NCI-H2196 treated with DMSO at 0.1 percent for 48 hours (cell line): ENCODE results near the gene ZIC4.

Source experiments
- DNase-seq: peaks from one replicate; lab custom pipeline; 2025; ENCODE audit not compliant: unreplicated experiment; lab: John Stamatoyannopoulos, UW

The ZIC4 gene

DNA sequence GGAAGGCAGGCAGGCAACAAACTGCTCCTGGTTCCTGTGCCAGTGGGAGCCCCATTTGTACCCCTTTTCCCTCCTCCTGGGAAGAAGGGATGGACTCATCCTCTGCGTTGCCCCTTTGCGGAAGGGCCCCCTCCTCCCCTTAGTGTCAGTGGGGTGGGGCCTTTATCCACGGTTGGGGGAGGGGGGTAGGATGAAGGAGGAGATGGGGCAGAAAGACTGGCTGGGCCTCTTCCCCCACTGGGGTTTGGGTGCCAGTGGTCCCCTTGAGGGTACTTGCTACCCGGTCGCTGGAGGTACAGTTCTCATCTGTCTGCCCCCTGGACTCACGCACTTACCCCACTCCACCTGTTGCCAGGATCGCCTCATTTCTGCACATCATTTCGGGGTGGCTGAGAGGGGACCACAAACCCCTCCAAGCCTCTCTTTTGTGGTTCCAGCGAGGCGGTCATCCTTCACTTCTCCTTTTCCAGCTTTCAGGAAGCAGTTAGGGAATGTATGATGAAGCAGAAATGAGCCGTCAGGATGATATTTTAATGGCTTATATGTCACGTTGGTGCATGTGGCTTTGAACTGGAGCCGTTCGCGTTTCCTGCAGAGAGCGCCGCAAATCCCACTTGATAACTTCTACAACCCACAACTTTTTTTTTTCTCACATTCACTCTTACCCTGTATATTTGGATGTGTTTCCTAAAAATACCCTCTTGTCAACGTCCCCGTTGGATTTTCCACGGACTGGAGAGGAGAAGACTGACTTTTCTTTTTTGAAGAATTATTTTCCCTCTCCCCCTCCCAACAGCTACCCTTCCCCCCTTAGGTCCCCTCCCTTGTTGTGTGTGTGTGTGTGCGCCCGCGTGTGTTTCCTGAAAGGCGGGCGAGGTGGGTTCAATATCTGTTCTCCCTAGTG is at the start of gene ZIC4:
ZIC4 (minus strand) TSS at position 516 of the 904 bp plus-strand sequence. CDS start 3,746 bp downstream, outside the sequence.
- DNase-seq, result no peak

GRCh38 chr3:147449669-147450068 is 43.3 kb upstream of the ZIC4 start:
- no peak for DNase-seq

DNA sequence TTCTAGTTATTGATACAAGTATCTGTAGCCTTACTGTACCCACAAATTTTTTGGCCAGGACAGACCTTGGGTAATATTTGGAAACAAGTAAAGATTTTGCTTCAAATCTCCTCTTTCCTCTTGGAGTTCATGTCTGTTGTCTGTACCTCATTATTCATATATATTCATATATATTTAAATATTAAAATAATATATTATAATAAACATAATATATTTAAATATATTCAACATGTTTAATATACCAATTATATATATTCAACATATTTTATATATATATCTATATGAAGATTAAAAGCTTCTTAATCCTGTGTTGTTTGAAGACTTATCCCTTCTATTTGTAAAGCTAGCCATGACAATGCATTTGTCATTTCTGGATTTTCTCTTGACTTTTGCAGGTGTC is 40.9 kb upstream of the ZIC4 start:
- DNase-seq, result no peak

DNA sequence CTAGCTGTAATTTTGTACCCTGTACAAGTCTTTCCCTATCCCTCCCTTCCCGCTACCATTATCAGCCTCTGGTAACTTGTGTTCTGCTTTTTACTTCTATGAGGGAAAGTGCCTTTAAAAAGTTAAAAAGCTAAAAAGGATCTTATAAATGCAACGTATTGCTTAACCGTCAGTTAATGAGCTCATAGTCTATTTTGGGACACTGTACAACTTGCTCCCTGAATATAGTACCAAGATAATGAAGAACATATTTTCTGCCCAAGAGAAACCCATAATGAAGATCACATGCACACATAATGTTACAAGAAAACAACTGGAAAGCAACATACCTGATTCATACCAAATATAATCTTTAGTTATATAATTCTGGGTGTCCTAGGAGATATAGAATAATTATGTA is 25.4 kb upstream of the ZIC4 start:
- DNase-seq, result no peak

GRCh38 chr3:147428754-147429153 is 22.4 kb upstream of the ZIC4 start:
- DNase-seq, result no peak

GRCh38 chr3:147428326-147428725 is 22.0 kb upstream of the ZIC4 start:
- no peak for DNase-seq

- DNase-seq, result no peak
Measured at GRCh38 chr3:147427746-147428145, 21.4 kb upstream of the ZIC4 start.

GRCh38 chr3:147426931-147427330 is 20.6 kb upstream of the ZIC4 start:
- no peak for DNase-seq

- no peak for DNase-seq
Measured at GRCh38 chr3:147425388-147425850, 19.1 kb upstream of the ZIC4 start.

GRCh38 chr3:147424581-147425387 is 18.4 kb upstream of the ZIC4 start:
- DNase-seq, result no peak

GRCh38 chr3:147423798-147424580 is 17.6 kb upstream of the ZIC4 start:
- no peak for DNase-seq

DNA sequence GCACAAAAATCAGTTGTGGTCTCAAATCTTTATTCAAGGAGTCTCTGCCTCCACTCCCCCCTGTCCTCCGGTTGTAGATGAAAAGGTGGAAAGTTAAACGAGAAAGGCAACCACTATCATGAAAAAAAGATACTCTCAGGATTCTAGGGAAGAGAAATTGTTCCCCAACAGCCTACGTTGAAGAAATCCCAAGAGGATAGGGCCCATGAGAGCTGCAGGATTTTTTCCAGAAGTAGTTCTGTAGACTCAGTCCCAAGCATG is 17.1 kb upstream of the ZIC4 start:
- DNase-seq, result no peak

DNA sequence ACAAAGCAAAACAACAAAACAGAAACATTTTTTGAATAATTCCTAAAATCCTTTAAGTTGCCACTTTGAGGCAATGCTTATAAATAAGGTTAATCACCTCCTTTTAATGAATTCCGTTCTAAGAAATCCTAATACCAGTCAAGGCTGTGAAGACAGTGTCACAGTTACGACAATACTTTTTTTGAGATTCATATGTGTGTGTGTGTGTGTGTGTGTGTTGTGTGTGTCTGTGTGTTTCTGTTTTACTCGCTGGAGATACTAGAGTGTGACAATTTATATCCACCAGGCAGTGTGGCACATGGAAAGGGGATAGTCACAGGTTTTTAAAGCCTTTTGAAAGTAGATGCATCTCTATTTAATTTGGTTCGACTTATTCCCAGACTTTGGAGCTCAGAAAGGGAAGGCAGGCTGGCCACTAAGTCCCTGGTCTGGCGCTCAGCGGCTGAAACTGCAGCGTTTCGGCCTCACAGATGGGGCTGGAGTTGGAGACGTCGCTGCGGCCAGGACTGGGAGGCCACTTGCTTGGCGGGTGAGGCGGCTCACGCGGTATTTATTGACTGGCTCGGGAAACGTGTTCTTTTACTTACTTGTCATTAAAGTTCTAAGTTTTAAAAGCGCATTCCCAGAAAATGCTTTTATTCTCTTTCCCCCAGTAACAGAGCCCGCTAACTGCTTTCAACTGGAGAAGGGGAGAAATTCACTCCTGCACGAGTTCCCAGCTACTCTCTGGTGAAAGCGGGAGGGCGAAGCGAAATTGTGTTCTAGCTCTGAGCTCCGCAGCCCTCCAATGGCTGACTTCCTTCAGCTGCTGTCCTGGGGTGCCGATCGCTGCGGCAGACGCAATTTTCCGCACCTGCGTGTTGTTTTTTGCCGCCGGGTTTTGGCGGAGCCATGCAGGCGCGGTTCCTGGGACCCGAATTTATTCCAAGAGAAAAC is 16.5 kb upstream of the ZIC4 start:
- DNase-seq, result no peak

- no peak for DNase-seq
Measured at GRCh38 chr3:147422196-147422595, 15.9 kb upstream of the ZIC4 start.

GRCh38 chr3:147421184-147421912 is 15.0 kb upstream of the ZIC4 start:
- no peak for DNase-seq

DNA sequence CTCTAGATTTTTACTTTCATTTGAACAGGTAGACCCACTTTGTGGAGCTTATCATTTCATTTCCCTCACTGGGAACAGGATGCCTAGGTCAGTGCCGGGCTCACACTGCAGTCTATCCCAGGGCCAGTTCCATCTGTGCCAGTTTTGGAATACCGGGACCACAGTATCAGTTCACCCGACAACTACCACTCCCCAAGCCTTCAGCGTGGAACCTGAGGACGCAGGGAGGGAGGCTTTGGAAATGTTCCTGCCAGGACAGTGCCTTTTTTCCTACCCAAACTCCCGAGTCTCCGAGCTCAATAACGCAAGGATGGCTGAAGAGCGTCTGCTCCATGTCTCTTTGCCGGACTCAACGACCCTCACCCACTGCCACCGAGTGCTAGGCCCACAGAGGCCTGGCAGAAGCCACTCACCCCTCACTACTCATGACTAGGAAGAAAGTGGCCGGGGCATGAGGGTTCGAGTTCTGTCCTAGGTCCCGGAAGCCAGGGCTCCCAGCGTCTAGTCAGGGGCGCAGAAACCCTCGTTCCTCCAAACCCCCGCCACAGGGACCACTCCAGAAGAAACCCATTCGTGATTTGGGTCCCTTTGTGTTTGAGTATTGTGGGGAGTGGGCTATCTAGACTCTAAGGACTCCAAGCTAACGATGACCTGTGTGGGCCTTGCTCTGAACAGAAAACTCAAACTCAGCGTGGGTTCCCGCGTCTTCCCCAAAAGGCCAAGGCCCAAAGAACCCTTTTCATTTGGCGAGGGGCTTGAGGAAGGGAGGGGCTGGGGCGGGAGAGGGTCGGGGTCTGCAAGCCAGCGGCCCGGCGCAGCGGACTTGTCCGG is 14.2 kb upstream of the ZIC4 start:
- no peak for DNase-seq

- no peak for DNase-seq
Measured at GRCh38 chr3:147419781-147420224, 13.5 kb upstream of the ZIC4 start.

DNA sequence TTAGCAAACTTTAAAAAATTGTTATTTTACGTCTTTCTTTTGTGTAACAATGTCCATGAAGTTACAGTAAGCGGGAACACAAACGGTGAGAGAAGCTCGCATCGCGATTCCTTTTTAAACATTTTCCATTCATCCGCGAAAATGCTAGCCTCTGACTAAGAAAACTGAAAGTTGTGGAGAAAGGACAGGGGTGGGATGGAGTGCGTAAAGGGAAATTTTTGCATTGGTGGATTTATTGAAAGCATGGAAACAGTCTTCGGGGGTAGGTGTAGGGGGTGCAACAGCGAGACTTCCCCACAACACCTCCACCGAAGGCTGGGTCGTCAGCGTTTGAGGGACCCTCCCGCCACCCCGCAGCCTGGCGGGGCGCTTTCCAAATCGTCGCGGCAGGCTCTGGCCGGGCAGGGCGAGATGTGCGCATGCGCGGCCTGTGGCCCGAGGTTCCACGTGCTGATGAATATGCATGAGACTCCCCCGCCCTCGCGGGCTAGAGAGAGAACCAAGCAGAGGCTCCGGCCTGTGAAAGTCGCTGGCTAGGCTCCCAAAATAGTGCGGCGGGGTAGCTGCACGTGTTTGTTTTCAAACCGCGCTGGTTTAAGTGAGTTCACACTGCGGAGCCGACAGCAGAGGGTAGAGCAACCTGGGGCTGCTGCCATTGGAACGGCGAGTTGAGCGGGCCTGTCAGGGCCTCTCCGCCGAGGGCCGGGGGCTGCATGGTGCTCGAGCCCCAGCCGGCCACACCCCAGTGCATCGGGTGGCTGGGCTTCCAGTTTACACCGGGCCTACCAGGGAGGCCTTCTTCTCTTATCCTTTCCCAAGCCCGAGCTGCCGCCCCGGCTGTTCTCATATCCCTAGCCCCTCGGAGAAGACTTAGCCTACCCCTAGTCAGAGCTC is 12.7 kb upstream of the ZIC4 start:
- DNase-seq, result no peak
